ENCODE data around the gene SLC9A3.

SLC9A3 gene

DNA sequence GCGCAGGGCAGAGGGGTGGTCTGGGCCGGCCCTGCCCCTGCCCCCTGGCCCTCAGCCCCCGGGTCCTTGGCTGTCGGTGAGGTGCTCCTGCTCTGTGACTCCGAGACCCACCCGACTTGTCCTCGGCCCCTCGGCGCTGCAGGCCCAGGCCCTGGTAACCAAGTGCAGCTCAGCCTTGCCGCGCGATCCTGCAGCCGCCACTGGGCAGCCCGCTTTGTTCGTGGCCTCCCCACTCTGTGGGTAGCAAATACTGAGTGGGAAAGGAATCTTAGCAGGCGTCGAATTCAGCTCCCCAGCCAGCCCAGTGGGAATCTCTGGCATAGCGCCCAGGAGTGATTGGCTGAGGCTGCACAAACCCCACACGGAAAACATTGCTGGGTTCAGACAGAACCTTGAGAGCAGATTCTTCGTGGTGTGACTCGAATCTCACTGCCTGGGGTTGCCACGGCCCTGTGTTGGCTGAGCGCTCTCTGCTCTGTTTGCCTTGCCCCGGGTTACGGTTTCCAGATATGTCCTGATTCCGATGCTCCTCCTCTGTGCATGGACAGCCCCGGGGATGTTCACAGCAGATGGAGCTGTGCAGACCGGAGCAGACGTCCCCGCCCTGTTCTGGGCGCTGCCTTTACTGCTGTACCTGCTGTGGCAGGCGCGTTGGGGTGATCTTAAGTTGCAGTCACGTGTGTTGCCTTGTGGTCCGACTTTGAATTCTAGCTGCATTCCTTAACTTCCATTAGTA, 94.6 kb downstream of the SLC9A3 start:
- DNase-seq (ENCODE audit: low read depth in 2 of 2), result no peak

DNA sequence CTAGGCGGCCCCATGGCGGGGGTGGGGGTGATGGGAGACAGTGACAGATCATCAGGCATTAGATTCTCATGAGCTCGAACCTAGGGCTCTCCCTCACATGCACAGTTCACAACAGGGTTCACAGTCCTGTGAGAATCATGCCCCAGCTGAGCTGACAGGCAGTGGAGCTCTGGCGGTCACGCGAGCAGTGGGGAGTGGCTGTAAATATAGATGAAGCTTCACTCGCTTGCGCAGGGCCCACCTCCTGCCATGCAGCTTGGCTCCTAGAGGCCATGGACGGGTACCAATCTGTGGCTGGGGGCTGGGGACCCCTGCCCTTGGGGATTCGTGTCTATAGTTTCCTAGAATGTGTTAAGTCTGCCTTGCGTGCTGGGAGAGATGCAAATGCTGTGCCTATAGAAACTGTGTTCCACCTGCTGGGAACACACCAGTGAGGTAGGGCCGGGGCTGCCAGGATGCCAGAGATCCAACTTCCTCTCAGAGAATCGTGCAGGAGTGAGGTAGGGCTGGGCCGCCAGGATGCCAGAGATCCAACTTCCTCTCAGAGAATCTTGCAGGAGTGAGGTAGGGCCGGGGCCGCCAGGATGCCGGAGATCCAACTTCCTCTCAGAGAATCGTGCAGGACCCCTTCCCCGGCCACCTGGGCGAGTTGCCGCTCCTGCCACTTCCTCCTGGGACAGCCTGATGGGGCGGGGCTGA, 95.3 kb downstream of the SLC9A3 start:
- no peak for DNase-seq (ENCODE audit: low read depth in 2 of 2)

DNA sequence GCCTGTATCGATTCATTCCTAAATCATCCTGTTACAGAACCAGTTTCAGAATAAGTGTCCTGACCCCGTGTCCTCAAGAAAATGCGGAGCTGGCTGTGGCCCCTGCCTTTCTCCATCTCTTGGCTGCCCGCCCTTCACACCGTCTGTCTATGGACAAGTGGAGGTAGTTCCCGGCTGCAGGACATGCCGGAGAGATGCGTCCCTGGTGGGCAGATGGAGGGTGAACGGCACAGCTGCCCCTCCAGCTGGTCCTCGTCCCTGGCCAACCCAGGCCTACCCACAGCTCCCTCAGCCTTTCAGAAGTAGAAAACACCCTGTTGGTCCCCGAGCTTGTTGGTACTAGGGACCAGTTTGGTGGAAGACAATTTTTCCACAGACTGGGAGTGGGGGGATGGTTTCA, 96.0 kb downstream of the SLC9A3 start:
- DNase-seq (ENCODE audit: low read depth in 2 of 2), result no peak

DNA sequence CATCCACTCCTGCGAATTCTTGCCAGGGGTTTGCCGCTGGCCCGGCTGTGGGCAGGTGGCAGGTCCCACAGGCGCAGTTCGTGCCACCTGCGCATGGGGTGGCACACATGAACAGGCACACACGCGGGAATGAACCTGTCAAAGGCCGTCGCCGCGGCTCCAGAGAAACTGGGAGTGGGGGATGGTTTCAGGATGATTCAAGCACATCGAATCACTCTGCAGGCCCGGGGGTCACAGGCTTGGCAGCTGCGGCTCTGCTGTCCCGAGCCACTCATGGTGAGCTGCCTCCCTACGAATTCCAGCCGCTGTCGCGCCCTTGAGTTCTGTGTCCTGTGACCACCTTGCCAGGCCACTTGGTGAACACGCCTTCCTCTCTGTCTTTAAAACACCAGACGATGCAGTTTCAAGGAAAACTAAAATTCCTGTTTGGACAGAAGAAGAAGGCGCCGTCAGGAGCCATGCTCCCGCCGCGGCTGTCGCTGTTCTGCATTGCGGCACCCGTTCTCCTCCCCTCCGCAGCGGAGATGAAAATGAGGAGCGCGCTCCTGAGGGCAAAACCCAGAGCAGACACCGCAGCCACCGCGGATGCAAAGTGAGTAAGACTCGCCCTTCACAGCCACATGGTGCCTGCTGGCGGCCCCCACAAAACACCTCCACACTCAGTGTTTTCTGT, 96.7 kb downstream of the SLC9A3 start:
- DNase-seq (ENCODE audit: low read depth in 2 of 2), result no peak

DNA sequence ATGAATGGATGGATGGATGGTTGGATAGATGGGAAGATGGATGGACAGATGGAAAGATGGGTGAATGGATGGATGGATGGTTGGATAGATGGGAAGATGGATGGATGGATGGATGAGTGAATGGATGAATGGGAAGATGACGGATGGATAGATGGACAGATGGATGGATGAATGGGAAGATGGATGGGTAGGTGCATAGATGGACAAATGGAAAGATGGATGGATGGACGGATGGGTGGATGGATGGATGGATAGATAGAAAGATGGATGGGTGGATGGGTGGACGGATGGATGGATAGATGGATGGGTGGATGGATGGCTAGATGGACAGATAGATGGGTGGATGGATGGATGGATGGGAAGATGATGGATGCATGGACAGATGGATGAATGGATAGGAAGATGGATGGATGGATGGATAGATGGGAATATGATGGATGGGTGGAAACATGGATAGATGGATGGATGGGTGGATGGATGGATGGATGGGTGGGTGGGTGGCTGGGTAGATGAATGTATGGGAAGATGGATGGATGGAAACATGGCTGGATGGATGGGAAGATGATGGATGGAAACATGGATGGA, 97.8 kb downstream of the SLC9A3 start:
- no peak for DNase-seq (ENCODE audit: low read depth in 2 of 2)

DNA sequence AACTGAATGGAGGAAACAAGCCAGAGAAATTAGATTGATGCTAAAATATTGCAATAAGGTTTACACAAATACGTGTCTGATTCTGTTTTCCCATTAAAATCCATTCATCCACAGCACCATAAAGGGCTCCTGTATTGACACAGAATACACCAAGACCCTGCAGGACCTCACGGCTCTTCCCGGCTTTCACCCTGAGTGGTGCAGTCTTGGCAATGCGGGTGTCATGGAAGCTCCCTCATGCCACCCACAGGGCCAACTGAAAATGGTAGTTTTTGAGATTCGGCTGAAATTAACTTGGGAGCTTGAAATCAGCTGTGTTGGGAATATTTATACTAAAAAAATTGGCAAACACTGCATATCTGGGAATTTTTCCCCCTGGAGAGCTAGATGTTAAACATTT, 98.5 kb downstream of the SLC9A3 start:
- DNase-seq (ENCODE audit: low read depth in 2 of 2), result no peak

DNA sequence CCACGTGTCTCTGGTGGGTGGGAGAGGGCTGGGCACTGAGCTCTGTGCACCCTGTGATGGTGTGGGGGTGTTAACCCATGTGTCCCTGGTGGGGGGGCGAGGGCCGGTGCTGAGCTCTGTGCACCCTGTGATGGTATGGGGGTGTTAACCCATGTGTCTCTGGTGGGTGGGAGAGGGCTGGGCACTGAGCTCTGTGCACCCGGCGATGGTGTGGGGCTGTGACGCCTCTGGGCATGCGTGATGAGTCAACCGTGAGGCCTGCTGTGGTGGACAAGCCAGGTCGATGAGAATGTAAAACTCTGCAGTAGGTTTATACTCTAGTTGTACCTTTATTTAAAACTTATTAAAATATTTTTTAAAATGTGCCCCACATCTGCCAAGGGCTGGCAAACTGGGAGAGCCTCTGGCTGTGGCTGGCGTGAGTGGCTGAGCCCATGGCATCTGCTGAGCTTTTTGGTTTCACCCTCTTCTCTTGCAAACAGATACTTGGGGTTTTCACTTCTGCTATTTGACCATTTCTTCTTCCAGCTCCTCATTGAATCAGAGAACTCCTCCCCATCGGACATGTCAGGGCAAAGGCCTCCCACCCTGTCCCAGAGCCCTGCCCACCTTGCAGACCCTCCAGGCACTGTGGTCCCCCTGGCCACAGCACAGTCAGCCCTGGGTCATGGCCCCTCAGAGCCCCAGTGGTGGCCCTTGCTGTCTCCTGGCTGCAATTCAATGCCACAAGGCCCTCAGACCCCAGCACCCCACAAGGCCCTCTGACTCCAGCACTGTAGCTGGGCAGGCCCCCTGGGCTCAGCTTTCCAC, 99.7 kb downstream of the SLC9A3 start:
- no peak for DNase-seq (ENCODE audit: low read depth in 2 of 2)

DNA sequence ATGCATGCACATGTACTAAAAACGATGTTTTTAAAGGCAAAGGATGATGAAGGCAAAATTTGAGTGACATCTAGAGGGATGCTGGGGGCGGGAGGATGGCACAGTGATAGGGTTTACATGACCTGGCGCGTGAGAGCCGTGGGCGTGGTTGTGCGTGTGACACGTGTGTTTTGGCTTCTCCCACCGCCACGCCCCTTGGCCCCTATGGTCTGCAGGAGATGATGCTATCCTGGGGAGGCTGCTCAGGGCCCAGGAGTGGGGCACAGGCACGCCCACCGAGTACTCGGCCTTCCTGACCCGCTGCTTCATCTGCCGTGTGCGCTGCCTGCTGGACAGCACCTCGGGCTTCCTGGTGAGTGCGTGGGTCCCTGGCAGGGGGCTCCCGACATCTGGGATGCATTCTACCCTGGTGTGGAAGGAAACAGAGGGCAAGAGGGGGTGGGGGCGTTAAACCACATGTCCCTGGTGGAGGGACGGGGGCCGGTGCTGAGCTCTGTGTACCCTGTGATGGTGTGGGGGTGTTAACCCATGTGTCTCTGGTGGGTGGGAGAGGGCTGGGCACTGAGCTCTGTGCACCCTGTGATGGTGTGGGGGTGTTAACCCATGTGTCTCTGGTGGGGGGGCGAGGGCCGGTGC, 100.5 kb downstream of the SLC9A3 start:
- no peak for DNase-seq (ENCODE audit: low read depth in 2 of 2)

DNA sequence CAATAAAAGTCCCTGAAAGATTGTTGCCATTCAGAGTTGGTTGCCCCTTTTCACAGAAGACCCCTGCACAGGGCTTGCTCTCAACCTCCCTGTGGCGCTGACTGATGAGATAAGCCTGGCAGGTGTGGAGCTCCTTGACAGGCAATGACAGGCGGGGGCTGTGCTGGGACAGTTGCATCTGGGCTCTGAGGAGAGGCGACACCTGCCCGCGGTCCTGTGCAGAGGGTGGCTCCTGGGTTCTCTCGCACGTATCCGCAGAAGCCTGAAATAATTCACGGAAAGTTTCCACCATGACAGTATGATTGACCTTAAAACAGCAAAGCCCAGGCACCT, 101.0 kb downstream of the SLC9A3 start:
- no peak for DNase-seq (ENCODE audit: low read depth in 2 of 2)

DNA sequence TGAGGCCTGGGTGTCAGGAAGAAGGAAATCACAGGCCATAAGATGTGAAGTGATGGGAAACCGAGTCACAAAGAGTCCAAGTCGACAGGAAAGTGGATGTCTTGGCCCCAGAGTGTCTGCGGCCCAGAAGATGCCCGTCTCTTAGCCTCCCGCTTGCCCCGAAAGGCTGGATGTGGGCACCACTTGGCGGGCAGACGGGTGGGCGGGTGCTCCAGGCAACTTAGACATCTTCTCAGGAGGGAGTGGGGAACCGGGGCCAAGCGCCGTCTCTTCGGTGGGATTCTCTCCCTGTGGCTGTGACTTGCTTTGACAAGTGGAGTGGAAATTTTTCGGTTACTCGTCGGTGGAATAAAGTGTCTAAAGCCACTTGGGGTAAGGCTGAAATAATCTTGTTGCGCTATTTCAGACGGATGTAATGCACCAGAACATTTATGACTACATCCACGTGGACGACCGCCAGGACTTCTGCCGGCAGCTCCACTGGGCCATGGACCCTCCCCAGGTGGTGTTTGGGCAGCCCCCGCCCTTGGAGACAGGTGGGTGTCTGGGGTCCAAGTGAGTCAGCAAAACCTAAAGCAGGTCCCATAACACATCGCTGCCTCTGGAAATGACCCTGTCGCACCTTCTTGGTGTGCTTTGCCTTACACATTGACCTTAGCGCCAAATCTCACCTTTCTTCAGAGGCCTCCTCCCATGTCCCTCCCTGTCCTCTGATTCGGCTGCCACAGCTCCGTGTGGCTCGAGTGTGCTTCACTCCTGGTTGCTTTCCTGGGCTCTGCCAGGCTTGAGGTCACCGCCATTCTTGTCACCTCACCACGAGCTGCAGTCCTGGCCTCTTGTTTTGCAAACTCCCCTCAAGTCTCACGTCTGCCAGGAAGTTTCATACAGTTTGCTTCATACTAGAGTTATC, 101.7 kb downstream of the SLC9A3 start:
- no peak for DNase-seq (ENCODE audit: low read depth in 2 of 2)

DNA sequence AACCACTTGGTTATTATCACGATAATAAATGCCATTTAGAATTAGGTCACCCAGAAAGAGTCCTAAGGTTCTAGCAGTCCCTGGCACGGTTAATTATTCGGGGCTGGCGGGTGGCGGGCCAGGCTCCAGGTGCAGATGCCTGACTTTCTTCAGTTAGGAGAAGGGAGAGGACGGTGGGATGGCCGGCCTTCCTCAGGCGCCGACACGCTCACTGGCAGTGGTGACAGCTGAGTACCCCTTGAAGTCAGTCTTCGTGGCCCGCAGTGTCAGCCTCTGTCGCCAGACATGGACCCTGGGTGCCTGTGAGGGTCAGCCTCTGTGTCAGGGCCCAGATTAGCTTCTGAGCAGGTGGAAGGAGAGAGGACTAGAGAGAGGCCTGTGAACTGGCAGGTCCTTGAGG, 102.3 kb downstream of the SLC9A3 start:
- no peak for DNase-seq (ENCODE audit: low read depth in 2 of 2)

DNA sequence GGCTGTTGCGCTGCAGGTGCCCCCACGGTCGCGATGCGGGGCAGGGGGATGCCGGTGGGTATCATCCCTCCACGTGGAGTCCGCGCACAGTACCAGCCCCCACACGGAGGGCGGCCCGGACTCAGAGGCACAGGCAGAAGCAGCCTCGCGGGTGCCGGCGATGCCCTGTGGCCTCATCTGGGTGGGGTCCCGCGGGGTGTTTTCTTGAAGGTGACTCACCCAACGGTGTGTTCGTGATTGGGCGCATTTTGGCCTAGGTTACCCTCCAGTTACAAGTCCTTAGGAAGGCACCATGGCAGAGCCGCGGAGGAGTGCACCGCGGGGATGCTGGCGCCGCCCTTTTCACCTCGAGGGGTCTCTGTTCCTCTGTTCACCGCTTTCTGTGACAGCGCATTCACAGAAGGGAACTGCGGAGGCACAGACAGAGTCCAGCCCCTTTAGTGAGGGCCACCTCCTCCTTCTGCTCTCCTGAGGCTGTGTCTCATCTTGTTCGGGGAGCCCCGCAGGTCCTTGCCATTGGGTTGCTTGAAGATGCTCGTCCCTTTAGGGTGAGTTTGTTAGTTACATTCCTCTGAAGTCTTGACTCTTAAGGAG, 102.9 kb downstream of the SLC9A3 start:
- no peak for DNase-seq (ENCODE audit: low read depth in 2 of 2)

DNA sequence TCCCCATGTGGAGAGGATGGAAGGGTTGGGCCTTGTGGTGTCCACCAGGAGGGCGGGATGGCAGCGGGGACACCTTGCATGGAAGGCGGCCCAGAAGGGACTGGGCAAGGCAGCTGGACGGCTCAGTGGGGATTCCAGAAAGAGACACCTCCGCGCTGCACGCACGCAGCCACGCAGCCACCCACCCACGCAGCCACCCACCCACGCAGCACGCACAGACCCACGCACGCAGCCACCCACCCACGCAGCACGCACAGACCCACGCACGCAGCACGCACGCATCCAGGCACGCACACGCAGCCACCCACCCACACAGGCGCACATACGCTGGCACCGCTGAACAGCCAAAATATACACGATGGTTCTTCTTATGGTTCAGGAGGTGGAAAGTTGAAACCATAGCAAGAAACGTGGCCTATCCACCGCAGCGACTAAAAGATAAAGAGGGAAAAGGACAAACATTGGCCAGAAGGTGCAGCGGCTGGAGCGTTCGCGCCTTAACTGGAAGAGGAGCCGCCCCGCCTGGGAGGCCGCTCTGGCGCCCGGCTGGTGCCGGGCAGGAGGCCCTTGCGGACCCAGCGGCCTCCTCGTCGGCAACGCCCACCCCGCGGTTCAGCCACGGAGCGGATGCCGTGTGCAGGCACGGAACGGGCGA, 103.5 kb downstream of the SLC9A3 start:
- no peak for DNase-seq (ENCODE audit: low read depth in 2 of 2)
